GM12874 (cell line): Measurements from ENCODE around the gene GPSM1.

Experiments
- TF ChIP-seq, protein P1 (sequence below): IDR thresholded peaks from 2 replicates; pipeline ENCODE4 v1.5.1; 2011; ENCODE audit warnings: low read depth, mild to moderate bottlenecking, control low read depth, low read length, moderate library complexity; ENCODE audit not compliant: insufficient read depth

GPSM1 gene

DNA sequence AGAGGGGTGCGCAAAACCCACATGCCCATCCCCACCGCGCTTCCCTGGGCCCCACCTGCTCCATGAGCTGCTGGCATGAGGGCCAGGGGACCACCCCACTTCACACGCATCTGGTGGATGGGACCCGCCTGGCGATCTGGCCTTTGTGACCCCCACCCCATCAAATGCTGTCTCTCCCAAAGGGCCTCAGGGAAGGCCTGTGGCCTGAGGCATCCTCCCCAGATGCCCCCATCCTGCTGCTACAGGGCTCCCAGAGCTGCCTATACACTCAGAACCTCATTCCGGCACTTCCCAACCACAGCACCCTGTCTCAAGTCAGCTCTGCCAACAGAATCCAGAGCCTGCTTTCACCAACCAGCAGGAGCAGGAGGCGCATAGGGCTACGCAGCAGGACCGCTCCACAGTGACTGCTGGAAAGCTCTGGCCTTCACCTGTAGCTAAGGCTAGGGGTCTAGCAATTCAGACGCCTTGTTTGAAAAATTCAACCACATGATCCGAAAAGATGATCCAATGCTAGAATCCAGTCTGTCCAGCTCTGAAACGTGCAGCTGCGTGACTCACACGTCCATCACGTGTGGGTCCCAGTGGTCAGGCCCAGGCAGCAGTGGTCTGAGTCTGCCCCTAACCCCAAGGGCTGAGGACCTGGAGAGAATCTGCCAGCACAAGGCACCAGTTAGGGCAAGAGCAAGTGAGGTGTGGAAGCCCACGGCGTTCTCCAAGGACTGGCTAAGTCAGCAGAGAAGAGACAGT, 74.0 kb downstream of the GPSM1 start:
- TF ChIP-seq, protein P1, sequence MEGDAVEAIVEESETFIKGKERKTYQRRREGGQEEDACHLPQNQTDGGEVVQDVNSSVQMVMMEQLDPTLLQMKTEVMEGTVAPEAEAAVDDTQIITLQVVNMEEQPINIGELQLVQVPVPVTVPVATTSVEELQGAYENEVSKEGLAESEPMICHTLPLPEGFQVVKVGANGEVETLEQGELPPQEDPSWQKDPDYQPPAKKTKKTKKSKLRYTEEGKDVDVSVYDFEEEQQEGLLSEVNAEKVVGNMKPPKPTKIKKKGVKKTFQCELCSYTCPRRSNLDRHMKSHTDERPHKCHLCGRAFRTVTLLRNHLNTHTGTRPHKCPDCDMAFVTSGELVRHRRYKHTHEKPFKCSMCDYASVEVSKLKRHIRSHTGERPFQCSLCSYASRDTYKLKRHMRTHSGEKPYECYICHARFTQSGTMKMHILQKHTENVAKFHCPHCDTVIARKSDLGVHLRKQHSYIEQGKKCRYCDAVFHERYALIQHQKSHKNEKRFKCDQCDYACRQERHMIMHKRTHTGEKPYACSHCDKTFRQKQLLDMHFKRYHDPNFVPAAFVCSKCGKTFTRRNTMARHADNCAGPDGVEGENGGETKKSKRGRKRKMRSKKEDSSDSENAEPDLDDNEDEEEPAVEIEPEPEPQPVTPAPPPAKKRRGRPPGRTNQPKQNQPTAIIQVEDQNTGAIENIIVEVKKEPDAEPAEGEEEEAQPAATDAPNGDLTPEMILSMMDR, result no peak

DNA sequence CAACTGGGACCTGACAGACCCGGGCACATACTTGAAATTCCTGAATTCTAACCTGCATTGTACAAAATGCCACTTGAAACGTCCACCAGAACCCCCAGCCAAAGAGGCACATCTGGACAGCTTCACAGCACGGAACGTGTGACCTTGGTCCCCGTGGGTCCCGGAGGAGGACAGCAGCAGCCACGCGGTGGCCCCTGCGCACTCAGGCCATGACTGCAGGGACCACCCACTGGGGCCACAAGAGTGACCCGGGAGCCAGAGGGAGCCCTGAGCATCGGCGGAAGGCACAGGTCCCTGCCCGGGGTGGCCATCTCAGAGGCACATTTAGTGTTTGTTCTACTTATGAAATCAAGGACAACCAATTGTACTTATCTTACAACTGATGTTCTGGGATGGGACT, 74.7 kb downstream of the GPSM1 start:
- TF ChIP-seq, protein P1, result no peak

DNA sequence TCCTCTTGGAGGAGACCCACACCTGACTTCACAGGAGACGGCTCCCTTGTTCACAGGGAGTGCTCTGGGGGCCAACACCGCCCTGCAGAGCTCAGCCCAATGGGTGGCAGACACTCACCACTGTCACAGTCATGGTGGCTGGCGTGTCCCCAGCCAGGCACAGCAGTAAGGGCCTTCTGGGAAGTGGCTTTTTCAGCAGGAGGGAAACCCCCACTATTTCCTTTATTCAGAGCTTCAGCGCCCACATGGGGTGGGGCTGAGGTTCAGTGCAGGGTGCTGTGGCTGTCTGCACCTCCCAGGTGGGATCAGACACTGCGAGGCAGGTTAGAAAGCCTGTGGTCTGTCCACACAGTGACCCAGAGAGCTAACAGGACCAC, 76.2 kb downstream of the GPSM1 start:
- TF ChIP-seq, protein P1, result no peak

DNA sequence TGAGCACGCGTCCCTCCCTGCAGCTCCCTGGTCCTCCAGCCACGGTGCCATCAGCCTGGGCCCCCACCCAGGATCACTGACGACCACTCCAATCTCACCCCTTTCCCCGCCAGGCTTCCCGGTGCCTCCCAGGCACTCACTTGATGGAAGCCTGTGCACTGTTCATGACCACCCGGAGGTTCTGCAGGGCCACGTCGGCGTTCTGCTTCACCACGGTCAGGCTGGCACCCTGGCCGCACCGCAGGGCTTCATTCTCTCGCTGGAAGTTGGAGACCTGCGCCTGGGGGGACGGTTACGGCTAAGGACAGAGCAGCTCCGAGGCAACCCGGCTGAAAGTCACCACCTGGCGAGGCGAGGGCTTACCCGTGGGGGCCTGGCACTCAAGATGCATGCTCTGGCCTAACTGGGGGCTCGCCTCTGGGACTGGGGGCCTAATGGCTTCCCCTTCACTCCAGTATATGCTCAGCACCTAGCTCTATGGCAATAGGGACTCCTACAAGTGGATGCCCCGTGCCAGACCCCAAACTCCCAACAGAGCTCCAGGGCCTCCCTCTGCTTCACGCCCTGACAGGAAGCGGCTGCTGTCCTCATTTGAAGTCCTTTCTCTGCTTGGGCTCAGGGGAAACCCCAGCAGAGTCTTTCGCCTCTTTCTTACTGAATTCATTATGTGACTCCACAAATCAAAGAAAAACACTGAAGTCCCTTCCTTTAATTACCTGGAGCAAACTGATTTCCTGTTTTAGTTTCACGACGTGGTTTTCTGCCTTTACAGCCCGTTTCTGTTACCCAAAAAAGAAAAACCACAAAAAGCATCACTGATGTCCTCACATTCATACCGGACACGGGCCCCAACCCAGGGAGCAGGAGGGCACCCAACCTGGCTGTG, 76.8 kb downstream of the GPSM1 start:
- TF ChIP-seq, protein P1, result no peak

DNA sequence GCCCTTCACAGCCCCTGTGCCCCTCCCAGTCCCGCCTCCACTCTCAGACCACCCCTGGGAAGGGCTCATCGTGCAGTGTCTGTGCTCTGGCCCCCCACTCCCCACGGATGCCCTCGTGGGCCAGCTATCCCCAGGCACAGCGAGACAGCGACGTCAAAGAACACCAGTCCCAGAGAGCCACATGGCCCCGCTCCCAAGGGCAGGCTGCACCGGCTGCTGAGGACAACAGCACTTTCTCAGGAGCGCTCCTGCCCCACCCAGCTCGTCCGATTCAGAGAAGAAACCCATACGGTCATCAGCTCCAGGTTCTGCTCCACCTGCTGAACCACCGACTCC, 77.4 kb downstream of the GPSM1 start:
- TF ChIP-seq, protein P1, result no peak

DNA sequence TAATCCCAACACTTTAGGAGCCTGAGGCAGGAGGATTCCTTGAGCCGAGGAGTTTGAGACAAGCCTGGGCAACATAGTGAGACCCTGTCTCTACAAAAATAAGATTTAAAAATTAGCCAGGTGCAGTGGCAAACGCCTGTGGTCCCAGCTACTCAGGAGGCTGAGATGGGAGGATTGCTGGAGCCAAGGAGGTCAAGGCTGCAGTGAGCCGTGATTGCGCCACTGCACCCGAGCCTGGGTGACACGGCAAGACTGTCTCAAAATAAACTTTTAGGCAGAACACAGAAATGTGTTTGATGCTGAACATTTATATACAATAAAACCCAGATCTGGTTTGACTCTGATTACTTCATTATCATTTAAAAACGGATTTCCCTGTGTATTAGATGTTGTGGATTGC, 78.1 kb downstream of the GPSM1 start:
- TF ChIP-seq, protein P1, result no peak

DNA sequence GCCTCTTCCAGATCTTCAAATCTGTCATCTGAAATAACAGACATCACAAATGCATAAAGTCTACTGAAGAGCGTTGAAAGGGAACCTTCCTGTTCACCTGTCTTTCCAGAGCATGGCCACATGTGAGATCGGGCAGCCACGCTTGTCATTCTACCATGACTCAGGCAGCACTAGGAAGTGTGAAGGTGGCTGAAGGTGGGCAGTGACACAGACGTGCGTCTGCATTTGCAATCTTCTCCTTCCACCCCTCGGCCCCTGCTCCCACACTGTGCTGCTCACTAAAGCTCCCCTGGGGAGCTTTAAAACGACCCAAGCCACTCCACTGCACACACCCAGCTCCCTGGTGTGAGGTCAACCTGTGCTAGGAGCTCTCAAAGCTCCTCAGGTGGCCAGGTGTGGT, 80.6 kb downstream of the GPSM1 start:
- TF ChIP-seq, protein P1, result no peak
